Testis (tissue), 3 donors: ENCODE results near the gene PRDM15. TPM values are rescaled to one million over a fixed set of nuclear protein-coding genes. Genes with fewer than 3 reads are reported as not detected.
A peak's percentile ranks its signal among the peaks of the same experiment; 100 is the strongest.

Experiments
- DNase-seq: peaks from one replicate; pipeline ENCODE4 v3.0.0-alpha.2; 2019
- H3K27ac ChIP-seq, 2 donors: fragments of 200-600 bp; sonication (generic); one replicate each; pipeline ENCODE4 v1.5.1; 2019
- H3K27me3 ChIP-seq: fragments of 200-600 bp; sonication (generic); one replicate; pipeline ENCODE4 v1.5.1; 2019
- H3K36me3 ChIP-seq: fragments of 200-600 bp; sonication (generic); one replicate; pipeline ENCODE4 v1.5.1; 2017; ENCODE audit warnings: low read depth; ENCODE audit errors: missing control alignments
- H3K4me1 ChIP-seq: fragments of 200-600 bp; sonication (generic); one replicate; pipeline ENCODE4 v1.5.1; 2019
- H3K4me3 ChIP-seq, 2 donors: fragments of 200-600 bp; sonication (generic); one replicate each; pipeline ENCODE4 v1.5.1; 2017 to 2019
- H3K9me3 ChIP-seq: fragments of 200-600 bp; sonication (generic); one replicate; pipeline ENCODE4 v1.5.1; 2017
- POLR2A ChIP-seq: fragments of 450-650 bp; IDR thresholded peaks from one replicate; pipeline ENCODE4 v1.6.1; 2017; ENCODE audit warnings: antibody characterized with exemption, mild to moderate bottlenecking, moderate library complexity
- WGBS, 2 donors: methylation state at CpG; one replicate each; pipeline ENCODE4 v1.1.5; 2018; 5-methylcytosine and 5-hydroxymethylcytosine counted together
- intact Hi-C: fragments of 100-400 bp; cut with DNase I; formaldehyde crosslinking; loops from one replicate; pipeline ENCODE4 v1.15.1; 2023; ENCODE audit warnings: low total_unique reads
- polyA plus RNA-seq: library from polyadenylated mRNA; stranded (reverse); fragments of 350-450 nt; fragmentation: Illumina TruSeq; extraction: RNeasy Lipid Tissue Mini Kit (QIAGEN cat#74804); gene quantifications from one replicate; pipeline ENCODE4 v1.2.3, GENCODE V29; 2014; ENCODE audit warnings: low read depth, low replicate concordance; ENCODE audit not compliant: insufficient read depth
- total RNA-seq, 2 donors: library from RNA; depleted of rRNA; stranded (reverse); fragments of >200 nt; gene quantifications; one replicate each; pipeline ENCODE4 v1.2.3, GENCODE V29; 2016
- TF ChIP-seq, protein P1 (sequence below), 3 experiments: fragments of 450-650 bp in 2 of 3; fragments of 200-600 bp in 1 of 3; sonication (generic) in 1 of 3; IDR thresholded peaks; one replicate each; pipeline ENCODE4 v1.5.1; 2016 to 2019; ENCODE audit warnings: antibody characterized with exemption in 3 of 3, mild to moderate bottlenecking in 2 of 3, moderate library complexity in 1 of 3

Gene PRDM15
- total and polyA plus RNA-seq, 3 donors from 2014 or later: 8.2 to 21.4 (median 18.8) TPM

- Histone ChIP-seq H3K4me3 (no peak overlapping the region), H3K9me3 (no peaks in the 10 kb centered on the region), H3K4me1 (peaks cover 30% of the 10 kb centered on the region), H3K27me3 (no peaks in the 10 kb centered on the region), H3K27ac (peak overlapping the region; percentile 0 to 84), H3K36me3 (no peaks in the 10 kb centered on the region)
- intact Hi-C loops: no loop called here
- TF ChIP-seq, protein P1, sequence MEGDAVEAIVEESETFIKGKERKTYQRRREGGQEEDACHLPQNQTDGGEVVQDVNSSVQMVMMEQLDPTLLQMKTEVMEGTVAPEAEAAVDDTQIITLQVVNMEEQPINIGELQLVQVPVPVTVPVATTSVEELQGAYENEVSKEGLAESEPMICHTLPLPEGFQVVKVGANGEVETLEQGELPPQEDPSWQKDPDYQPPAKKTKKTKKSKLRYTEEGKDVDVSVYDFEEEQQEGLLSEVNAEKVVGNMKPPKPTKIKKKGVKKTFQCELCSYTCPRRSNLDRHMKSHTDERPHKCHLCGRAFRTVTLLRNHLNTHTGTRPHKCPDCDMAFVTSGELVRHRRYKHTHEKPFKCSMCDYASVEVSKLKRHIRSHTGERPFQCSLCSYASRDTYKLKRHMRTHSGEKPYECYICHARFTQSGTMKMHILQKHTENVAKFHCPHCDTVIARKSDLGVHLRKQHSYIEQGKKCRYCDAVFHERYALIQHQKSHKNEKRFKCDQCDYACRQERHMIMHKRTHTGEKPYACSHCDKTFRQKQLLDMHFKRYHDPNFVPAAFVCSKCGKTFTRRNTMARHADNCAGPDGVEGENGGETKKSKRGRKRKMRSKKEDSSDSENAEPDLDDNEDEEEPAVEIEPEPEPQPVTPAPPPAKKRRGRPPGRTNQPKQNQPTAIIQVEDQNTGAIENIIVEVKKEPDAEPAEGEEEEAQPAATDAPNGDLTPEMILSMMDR (IDR thresholded peaks at IDR 0.05): no peak
- TF ChIP-seq POLR2A: no peak
- 32 to 47% methylated on average over 11 of the region's 11 CpGs for WGBS, 2 donors
- DNase-seq: no peak
Observed at GRCh38 chr21:41926117-41926806, 47.1 kb upstream of the PRDM15 start.

GRCh38 chr21:41925767-41926116, 46.6 kb upstream of the PRDM15 start:
- intact Hi-C loops: no loop called here
- DNase-seq: no peak
- no peak for TF ChIP-seq POLR2A
- TF ChIP-seq, protein P1 (IDR thresholded peaks at IDR 0.05): no peak
- Histone ChIP-seq H3K27ac (peak overlapping the region; percentile 0 to 84), H3K4me1 (peaks cover 30% of the 10 kb centered on the region), H3K27me3 (no peaks in the 10 kb centered on the region), H3K9me3 (no peaks in the 10 kb centered on the region), H3K36me3 (no peaks in the 10 kb centered on the region), H3K4me3 (no peak overlapping the region)
- 76 to 83% methylated on average over 4 of the region's 4 CpGs for WGBS, 2 donors

GRCh38 chr21:41924368-41924754, 45.2 kb upstream of the PRDM15 start:
- Histone ChIP-seq H3K4me1 (peaks cover 27% of the 10 kb centered on the region), H3K27ac (peak overlapping the region; percentile 47 to 63), H3K4me3 (no peak overlapping the region), H3K27me3 (no peaks in the 10 kb centered on the region), H3K36me3 (no peaks in the 10 kb centered on the region), H3K9me3 (no peaks in the 10 kb centered on the region)
- 58 to 68% methylated on average over 6 of the region's 6 CpGs for WGBS, 2 donors
- DNase-seq: no peak
- TF ChIP-seq, protein P1 (IDR thresholded peaks at IDR 0.05): no peak
- TF ChIP-seq POLR2A: no peak
- intact Hi-C loops: no loop called here

GRCh38 chr21:41923631-41924367, 44.7 kb upstream of the PRDM15 start:
- Histone ChIP-seq H3K9me3 (no peaks in the 10 kb centered on the region), H3K27ac (peak overlapping the region; percentile 47 to 63), H3K27me3 (no peaks in the 10 kb centered on the region), H3K36me3 (no peaks in the 10 kb centered on the region), H3K4me1 (peaks cover 27% of the 10 kb centered on the region), H3K4me3 (no peak overlapping the region)
- intact Hi-C loops: no loop called here
- no peak for DNase-seq
- TF ChIP-seq POLR2A: no peak
- TF ChIP-seq, protein P1 (IDR thresholded peaks at IDR 0.05): no peak
- 35 to 53% methylated on average over 7 of the region's 7 CpGs for WGBS, 2 donors
